DMS79 (cell line): ENCODE measurements around the gene MYCBP2.
"Not testable (repeated sequence)": the region's sequence is repeated elsewhere in the genome, so short reads cannot be mapped to it uniquely, and the experiment has no call there.

Experiments used
- DNase-seq: peaks from one replicate; lab custom pipeline; 2025; lab: John Stamatoyannopoulos, UW

Gene MYCBP2

DNA sequence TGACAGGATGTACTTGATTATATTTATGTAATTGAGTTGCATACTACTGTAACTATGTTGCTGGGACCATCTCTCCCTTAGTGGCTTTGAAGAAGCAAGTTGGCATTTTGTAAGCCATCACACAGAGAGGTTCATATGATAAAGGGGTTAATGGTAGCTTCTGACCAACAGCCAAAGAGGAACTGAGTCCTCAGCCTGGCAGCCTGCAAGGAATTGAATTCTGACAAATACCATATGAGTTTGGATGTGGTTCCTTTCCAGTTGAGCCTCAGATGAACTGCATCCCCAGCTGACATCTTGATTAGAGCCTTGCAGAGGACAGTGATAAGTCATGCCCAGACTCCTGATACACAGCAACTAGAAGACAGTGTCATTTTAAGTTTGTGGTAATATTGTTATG lies 8.6 kb upstream of the MYCBP2 start:
- no peak for DNase-seq

GRCh38 chr13:77333594-77333993 lies 6.7 kb upstream of the MYCBP2 start:
- DNase-seq = no peak

- no peak for DNase-seq
Measured at GRCh38 chr13:77331421-77331820, 4.5 kb upstream of the MYCBP2 start.

DNA sequence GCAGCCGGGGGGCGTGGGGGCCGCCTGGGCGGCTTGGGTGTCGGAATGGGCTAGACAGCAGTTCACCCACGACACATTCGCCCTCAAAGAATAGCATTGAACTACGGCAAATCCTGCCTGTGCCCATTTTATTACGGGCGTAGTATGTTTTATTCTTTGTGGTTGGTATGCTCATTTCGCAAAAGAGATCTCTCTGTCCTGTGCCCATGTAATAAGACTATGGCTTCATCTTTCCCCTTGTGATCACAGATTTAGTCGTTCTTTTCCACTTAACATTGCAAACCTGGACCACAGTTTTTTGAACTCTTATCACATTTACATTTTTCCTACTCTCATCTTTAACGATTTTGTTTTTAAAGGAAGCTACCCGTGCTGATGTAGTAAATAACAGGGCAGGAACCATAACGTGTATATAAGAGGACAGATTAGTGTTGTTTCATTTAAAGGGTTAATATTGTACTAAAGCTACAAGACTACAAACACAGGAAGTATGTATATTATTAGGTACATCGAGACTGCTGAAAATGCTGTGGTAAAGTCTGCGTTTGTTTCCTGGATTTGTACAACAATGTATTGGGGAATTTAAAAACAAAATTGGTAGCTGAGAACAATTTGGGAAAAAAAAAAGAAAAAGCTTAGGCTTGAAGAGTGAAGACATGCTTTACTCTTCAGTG lies 3.2 kb upstream of the MYCBP2 start:
- no peak for DNase-seq

DNA sequence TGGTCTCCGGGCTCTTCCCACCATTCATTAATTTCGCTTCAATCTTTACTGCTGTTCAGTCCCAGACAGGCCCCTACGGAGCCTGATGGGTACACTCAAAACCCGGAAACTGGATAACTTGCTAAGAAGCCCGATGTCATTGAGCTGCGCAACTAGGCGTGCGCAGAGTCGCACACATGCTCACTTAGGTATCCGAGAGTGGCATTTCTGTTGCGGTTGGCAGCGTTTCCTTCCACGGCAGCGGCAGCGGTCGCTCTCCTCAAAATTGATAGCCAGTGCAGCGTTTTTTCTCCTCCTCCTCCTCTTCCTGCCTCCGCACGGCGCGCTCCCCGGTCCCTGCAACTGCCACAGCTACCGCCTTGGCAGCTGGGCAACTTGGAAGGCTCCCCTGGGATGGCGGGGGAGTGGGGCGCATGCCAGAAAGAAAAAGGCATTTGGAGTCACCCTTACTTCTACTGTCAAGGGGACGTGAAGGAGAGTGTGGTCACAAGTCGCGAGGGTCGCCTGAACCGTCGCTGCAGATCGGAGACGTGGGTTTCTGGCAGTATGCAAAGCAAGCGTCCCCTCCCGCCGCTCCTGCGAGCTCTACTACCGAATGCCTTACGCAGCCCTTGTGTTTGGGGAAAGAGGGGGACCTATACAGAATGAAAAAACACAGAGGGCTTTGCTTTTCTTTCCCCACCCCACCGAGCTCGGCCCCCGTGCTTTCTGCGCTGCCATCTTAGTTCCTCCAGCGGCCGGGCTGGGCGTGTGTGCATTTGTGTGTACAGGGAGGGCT lies 2.4 kb upstream of the MYCBP2 start:
- peak; percentile 71 for DNase-seq

DNA sequence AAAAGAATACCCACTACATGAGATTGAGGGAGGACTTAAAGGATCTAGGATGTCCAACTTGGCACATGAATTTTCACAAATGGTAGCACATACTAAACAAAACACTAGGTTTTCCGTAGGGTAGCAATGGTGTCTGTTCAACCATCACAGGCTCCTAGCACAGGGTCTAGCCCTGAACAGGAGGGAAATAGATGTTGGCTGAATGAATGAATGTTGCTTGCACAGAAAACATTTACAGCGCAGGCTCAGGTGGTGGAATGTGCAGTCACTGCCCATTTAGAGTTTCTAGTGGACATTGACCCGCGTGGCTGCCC lies 1.9 kb upstream of the MYCBP2 start:
- DNase-seq = no peak

- DNase-seq = no peak
Measured at GRCh38 chr13:77325371-77325980, 1.4 kb downstream of the MYCBP2 start.

GRCh38 chr13:77323858-77324257 lies 3.0 kb downstream of the MYCBP2 start:
- DNase-seq = no peak

DNA sequence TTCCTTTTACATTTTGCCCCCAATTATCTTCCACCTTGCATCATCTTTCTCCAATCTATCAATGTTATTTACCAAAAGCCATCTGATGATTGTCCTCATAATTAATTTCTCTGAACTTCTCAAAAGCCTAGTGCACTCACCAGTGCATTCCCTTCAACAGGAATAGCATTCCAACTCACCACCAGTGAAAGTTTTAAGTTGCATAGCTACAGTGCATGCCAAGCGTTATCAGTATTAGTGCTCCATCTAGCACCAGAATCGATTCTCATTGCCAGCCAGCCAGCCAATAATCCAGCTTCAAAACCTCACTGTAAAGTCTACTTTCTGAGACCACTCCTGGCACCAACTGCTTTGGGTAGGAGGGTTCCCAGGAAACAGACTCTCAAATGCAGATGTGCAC lies 7.4 kb downstream of the MYCBP2 start:
- no peak for DNase-seq

- no peak for DNase-seq
Measured at GRCh38 chr13:77318741-77319140, 8.2 kb downstream of the MYCBP2 start.

- no peak for DNase-seq
Measured at GRCh38 chr13:77316430-77316829, 10.5 kb downstream of the MYCBP2 start.

DNA sequence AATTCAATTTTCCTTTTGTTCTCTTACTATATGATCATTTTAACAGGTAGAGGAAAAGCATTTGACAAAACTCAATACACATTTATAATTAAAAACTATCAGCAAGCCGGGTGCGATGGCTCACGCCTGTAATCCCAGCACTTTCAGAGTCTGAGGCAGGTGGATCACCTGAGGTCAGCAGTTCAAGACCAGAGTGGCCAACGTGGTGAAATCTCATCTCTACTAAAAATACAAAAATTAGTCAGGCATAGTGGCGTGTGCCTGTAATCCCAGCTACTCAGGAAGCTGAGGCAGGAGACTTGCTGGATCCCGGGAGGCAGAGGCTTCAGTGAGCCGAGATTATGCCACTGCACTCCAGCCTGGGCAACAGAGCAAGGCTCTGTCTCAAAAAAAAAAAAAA lies 11.4 kb downstream of the MYCBP2 start:
- DNase-seq = not testable (repeated sequence)

GRCh38 chr13:77313923-77314322 lies 13.0 kb downstream of the MYCBP2 start:
- no peak for DNase-seq

GRCh38 chr13:77312311-77312710 lies 14.6 kb downstream of the MYCBP2 start:
- DNase-seq = no peak

- no peak for DNase-seq
Measured at GRCh38 chr13:77310579-77311279, 16.2 kb downstream of the MYCBP2 start.

DNA sequence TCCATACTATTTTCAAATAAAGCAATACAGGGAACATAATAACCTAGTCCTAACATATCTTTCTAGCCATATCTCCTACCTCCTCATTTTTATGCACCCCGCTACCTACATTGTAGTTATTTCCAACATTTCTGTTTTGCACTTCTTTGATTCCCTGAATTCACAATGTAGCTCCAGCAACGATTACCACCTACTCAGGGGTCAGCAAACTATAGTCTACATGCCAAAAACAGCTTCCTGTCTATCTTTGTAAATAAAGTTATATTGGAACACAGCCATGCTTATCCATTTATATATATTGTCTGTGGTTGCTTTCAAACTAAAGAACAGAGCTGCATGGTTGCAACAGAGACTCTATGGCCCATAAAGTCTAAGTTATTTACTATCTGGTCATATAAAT lies 16.7 kb downstream of the MYCBP2 start:
- no peak for DNase-seq

GRCh38 chr13:77309254-77309653 lies 17.6 kb downstream of the MYCBP2 start:
- no peak for DNase-seq

GRCh38 chr13:77306458-77306857 lies 20.4 kb downstream of the MYCBP2 start:
- DNase-seq = no peak

- no peak for DNase-seq
Measured at GRCh38 chr13:77305266-77305665, 21.6 kb downstream of the MYCBP2 start.

GRCh38 chr13:77300176-77301037 lies 26.5 kb downstream of the MYCBP2 start:
- DNase-seq = no peak

DNA sequence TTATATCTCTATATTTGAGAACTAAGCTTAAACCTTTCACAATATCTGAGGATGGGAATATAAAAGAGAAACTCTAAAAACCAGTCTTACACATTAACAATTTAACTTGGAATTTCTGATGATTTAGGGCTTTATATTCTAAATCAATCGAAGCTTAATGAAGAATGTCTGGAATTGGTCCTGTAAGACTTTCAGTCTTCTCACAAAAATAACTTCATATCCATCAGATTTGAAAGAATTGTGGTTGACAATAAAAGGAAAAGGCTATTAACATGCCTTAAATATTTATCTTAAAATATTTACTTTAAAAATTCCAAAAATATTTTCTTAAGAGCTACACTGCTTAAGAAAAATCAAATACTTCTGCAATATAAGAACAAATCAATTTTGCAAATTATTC lies 27.3 kb downstream of the MYCBP2 start:
- DNase-seq = no peak

DNA sequence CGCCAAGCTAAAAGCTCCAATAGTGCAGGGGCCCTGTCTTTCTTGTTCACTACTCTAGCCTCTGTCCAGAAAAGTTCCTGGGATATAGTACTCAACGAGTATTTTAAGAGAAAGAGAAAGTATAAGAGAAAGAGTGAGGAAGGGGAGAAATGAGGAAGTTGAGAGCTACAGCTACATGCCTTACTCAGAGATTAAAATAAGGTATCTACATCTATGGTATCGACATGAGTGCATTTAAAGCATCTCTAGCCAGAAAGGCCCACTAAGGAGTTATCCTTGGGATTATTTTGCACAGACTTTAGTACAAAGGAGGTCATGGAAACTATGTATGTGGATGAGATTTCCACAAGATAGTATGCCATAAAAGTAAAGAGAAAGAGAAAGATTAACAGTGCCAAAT lies 28.5 kb downstream of the MYCBP2 start:
- no peak for DNase-seq
